ENCODE measurements around the gene VCP.
"Not testable (repeated sequence)": the region's sequence is repeated elsewhere in the genome, so short reads cannot be mapped to it uniquely, and the experiment has no call there.

VCP gene

GRCh38 chr9:35027374-35027773, 45.1 kb downstream of the VCP start:
- TF ChIP-seq CTCF (conservative IDR thresholded peaks at IDR 0.05; ENCODE audit: control insufficient read depth, insufficient read depth, low read depth, low read length) = no peak
- no peak for DNase-seq (ENCODE audit: low read depth)
- no peak overlapping the region for H3K4me3 ChIP-seq (ENCODE audit: control insufficient read depth, low read depth, low read length)

GRCh38 chr9:35026671-35027070, 45.8 kb downstream of the VCP start:
- no peak for DNase-seq (ENCODE audit: low read depth)
- no peak overlapping the region for H3K4me3 ChIP-seq (ENCODE audit: control insufficient read depth, low read depth, low read length)
- TF ChIP-seq CTCF (conservative IDR thresholded peaks at IDR 0.05; ENCODE audit: control insufficient read depth, insufficient read depth, low read depth, low read length) = no peak

- not testable (repeated sequence) for H3K4me3 ChIP-seq (ENCODE audit: control insufficient read depth, low read depth, low read length); DNase-seq (ENCODE audit: low read depth)
Measured at GRCh38 chr9:35023443-35023842, 49.0 kb downstream of the VCP start.

DNA sequence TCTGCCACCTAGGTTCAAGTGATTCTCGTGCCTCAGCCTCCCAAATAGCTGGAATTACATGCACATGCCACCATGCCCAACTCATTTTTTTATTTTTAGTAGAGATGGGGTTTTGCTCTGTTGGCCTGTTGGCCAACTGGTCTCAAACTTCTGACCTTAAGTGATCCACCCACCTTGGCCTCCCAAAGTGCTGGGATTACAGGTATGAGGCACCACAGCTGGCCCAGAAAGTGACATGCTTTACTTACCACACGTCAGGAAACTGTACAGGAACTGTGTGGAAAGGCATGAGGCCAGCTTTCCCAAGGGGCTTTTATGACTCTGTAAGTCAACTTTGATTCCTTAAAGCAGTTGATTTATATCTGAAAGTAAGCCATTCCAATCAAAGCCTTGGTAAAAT, 57.9 kb downstream of the VCP start:
- TF ChIP-seq CTCF (conservative IDR thresholded peaks at IDR 0.05; ENCODE audit: control insufficient read depth, insufficient read depth, low read depth, low read length) = no peak
- no peak for DNase-seq (ENCODE audit: low read depth)

DNA sequence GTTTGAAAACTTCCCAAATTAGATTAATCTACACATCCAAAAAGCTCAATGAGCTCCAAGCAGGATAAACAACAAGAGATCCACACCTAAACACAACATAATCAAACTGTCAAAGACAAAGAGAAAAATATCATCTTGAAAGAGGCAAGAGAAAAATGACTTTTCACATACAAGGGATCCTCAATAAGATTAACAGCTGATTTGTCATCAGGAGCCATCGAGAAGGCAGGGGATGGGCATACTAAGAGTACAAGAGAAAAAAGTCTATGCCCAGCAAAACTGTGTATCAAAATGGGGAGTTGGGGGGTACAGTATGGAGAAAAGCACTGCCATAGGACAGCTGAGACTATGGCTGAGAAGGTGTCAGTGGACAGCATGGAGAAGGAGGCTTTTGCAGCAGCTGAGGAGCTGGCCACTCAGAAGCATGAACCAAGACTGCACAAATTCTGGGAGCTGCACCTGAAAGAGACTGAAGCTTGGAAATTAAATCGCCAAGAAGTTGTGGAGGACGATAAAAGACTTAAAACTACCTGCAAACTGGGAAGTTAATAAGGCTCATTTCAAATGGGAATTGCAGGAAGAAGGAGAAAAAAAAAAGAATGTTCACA, 62.0 kb downstream of the VCP start:
- no peak for TF ChIP-seq CTCF (conservative IDR thresholded peaks at IDR 0.05; ENCODE audit: control insufficient read depth, insufficient read depth, low read depth, low read length)
- no peak overlapping the region for H3K4me3 ChIP-seq (ENCODE audit: control insufficient read depth, low read depth, low read length)
- no peak for DNase-seq (ENCODE audit: low read depth)

More for the DNA sequence above, 57.9 kb downstream of the VCP start:
- no peak overlapping the region for H3K4me3 ChIP-seq (ENCODE audit: control insufficient read depth, low read depth, low read length)

All from fibroblast of mammary gland (primary cell).